SK-N-SH (cell line): ENCODE data around the gene BCAR3. TPM values are rescaled to one million over a fixed set of nuclear protein-coding genes. Genes with fewer than 3 reads are reported as not detected.

Source experiments
- CTCF ChIA-PET: fragments of 300-600, 350-600 bp; formaldehyde crosslinking; extraction: SDS; loops from one replicate; lab custom pipeline; 2021; lab: Yijun Ruan, JAX
- POLR2A ChIA-PET: fragments of 350-600 bp; sonication (Branson Sonifier 250); formaldehyde crosslinking; extraction: SDS; loops from one replicate; lab custom pipeline; 2020; ENCODE audit warnings: antibody characterized with exemption, inconsistent platforms; lab: Yijun Ruan, JAX
- DNase-seq: peaks from one replicate; pipeline ENCODE4 v3.0.0; 2012
- H2AFZ ChIP-seq: fragments of 200-600 bp; sonication (generic); 2 replicates; pipeline ENCODE4 v1.8.1; 2016; ENCODE audit warnings: antibody characterized with exemption, mild to moderate bottlenecking, low read depth
- H3F3A ChIP-seq: fragments of 200-600 bp; sonication (generic); replicated peaks from 2 replicates; pipeline ENCODE3; 2016; ENCODE audit warnings: antibody characterized with exemption, mild to moderate bottlenecking; ENCODE audit not compliant: insufficient read depth
- H3K27ac ChIP-seq, 2 experiments: fragments of 200-500 bp in 1 of 2; fragments of 200-600 bp in 1 of 2; sonication (Bioruptor generic) in 1 of 2; sonication (generic), shearing (Covaris generic) in 1 of 2; 2 replicates each; pipeline versions ENCODE4 v1.5.1 to v1.6.1; 2014 to 2016; ENCODE audit warnings: low read depth in 2 of 2, inconsistent platforms in 1 of 2, low read length in 1 of 2, mild to moderate bottlenecking in 1 of 2, mixed read lengths in 1 of 2
- H3K27me3 ChIP-seq: fragments of 200-600 bp; sonication (generic), shearing (Covaris generic); 2 replicates; pipeline ENCODE4 v1.6.1; 2016; ENCODE audit warnings: mixed run types; ENCODE audit not compliant: insufficient read depth
- H3K36me3 ChIP-seq, 2 experiments: fragments of 200-500 bp in 1 of 2; fragments of 200-600 bp in 1 of 2; sonication (Bioruptor generic) in 1 of 2; sonication (generic) in 1 of 2; replicated peaks in 1 of 2; 2 replicates each; pipeline versions ENCODE3 to v1.5.1; 2014 to 2016; ENCODE audit warnings: low read length in 1 of 2, mild to moderate bottlenecking in 1 of 2; ENCODE audit not compliant: insufficient read depth in 2 of 2, control insufficient read depth in 1 of 2
- H3K4me1 ChIP-seq, 2 experiments: fragments of 200-500 bp in 1 of 2; fragments of 200-600 bp in 1 of 2; sonication (Bioruptor generic) in 1 of 2; sonication (generic), shearing (Covaris generic) in 1 of 2; 2 replicates each; pipeline versions ENCODE4 v1.5.1 to v1.6.1; 2014 to 2016; ENCODE audit warnings: low read depth in 1 of 2, low read length in 1 of 2, mixed run types in 1 of 2; ENCODE audit not compliant: insufficient read depth in 2 of 2, control insufficient read depth in 1 of 2
- H3K4me2 ChIP-seq: fragments of 200-600 bp; sonication (generic), shearing (Covaris generic); 2 replicates; pipeline ENCODE4 v1.6.1; 2017; ENCODE audit warnings: mixed run types
- H3K4me3 ChIP-seq, 2 experiments: fragments of 200-500 bp in 1 of 2; fragments of 200-600 bp in 1 of 2; sonication (Bioruptor generic) in 1 of 2; sonication (generic), shearing (Covaris generic) in 1 of 2; 2 replicates each; pipeline versions ENCODE4 v1.5.1 to v1.8.1; 2014 to 2016; ENCODE audit warnings: low read depth in 2 of 2, inconsistent platforms in 1 of 2, low read length in 1 of 2, mild to moderate bottlenecking in 1 of 2, mixed read lengths in 1 of 2, moderate library complexity in 1 of 2
- H3K79me2 ChIP-seq: fragments of 200-600 bp; sonication (generic); 2 replicates; pipeline ENCODE4 v1.8.1; 2017; ENCODE audit warnings: mild to moderate bottlenecking; ENCODE audit not compliant: insufficient read depth
- H3K9ac ChIP-seq: fragments of 200-600 bp; sonication (generic); 2 replicates; pipeline ENCODE4 v1.6.1; 2017; ENCODE audit warnings: mixed run types
- H3K9me2 ChIP-seq: fragments of 200-600 bp; sonication (generic); 2 replicates; pipeline ENCODE4 v1.6.1; 2017; ENCODE audit warnings: mixed run types
- H3K9me3 ChIP-seq: fragments of 200-600 bp; sonication (generic); 2 replicates; pipeline ENCODE4 v1.6.1; 2017; ENCODE audit warnings: mixed run types, mild to moderate bottlenecking, moderate library complexity
- H4K20me1 ChIP-seq: fragments of 200-600 bp; sonication (generic); 2 replicates; pipeline ENCODE4 v1.6.1; 2017; ENCODE audit warnings: mild to moderate bottlenecking, mixed run types; ENCODE audit not compliant: insufficient read depth
- CHD2 ChIP-seq: fragments of 150-350 bp; IDR thresholded peaks from 2 replicates; pipeline ENCODE4 v1.6.1; 2018; ENCODE audit warnings: low read length; ENCODE audit not compliant: partially characterized antibody
- CTCF ChIP-seq: fragments of 200-600 bp; sonication (generic); IDR thresholded peaks from 2 replicates; pipeline ENCODE4 v1.6.1; 2017; ENCODE audit warnings: antibody characterized with exemption, mild to moderate bottlenecking, moderate library complexity
- EP300 ChIP-seq, 2 experiments: IDR thresholded peaks; 2 replicates each; pipeline versions ENCODE4 v1.4.0 to v1.6.1; 2012; ENCODE audit warnings: borderline replicate concordance in 1 of 2, low read depth in 1 of 2, low read length in 1 of 2
- GATA2 ChIP-seq: sonication (generic); formaldehyde crosslinking; IDR thresholded peaks from 2 replicates; pipeline ENCODE4 v1.5.0; 2020; ENCODE audit warnings: mild to moderate bottlenecking, missing genetic modification reagents
- IRF3 ChIP-seq: fragments of 150-350 bp; IDR thresholded peaks from 2 replicates; pipeline ENCODE4 v1.6.1; 2016; ENCODE audit warnings: mild to moderate bottlenecking, low read depth, low read length
- JUND ChIP-seq: IDR thresholded peaks from 2 replicates; pipeline ENCODE4 v1.4.0; 2012
- MAX ChIP-seq: IDR thresholded peaks from 2 replicates; pipeline ENCODE4 v1.4.0; 2012; ENCODE audit warnings: low read depth
- PBX3 ChIP-seq: IDR thresholded peaks from 2 replicates; pipeline ENCODE4; 2012
- RAD21 ChIP-seq: IDR thresholded peaks from 2 replicates; pipeline ENCODE4 v1.6.1; 2012; ENCODE audit warnings: mild to moderate bottlenecking, low read length
- RCOR1 ChIP-seq: fragments of 150-350 bp; IDR thresholded peaks from 2 replicates; pipeline ENCODE4 v1.6.1; 2017; ENCODE audit warnings: antibody characterized with exemption, low read length
- REST ChIP-seq: IDR thresholded peaks from 2 replicates; pipeline ENCODE4 v1.6.1; 2012; ENCODE audit warnings: mild to moderate bottlenecking, low read depth, low read length, moderate library complexity
- RFX5 ChIP-seq: IDR thresholded peaks from 2 replicates; pipeline ENCODE4 v1.6.1; 2012; ENCODE audit warnings: mild to moderate bottlenecking, improper control_type of control experiment, low read length
- RXRA ChIP-seq: IDR thresholded peaks from 2 replicates; pipeline ENCODE4 v1.4.0; 2012; ENCODE audit warnings: low read depth, mild to moderate bottlenecking, borderline replicate concordance
- TCF12 ChIP-seq: IDR thresholded peaks from 2 replicates; pipeline ENCODE4 v1.4.0; 2012
- TEAD4 ChIP-seq: IDR thresholded peaks from 2 replicates; pipeline ENCODE4 v1.4.0; 2012; ENCODE audit warnings: mild to moderate bottlenecking, borderline replicate concordance; ENCODE audit not compliant: insufficient read depth
- polyA plus RNA-seq, 3 experiments: library from polyadenylated mRNA; depleted of rRNA; stranded (reverse); fragments of >200 nt; gene quantifications; 2 replicates each; pipeline ENCODE4 v1.2.3, GENCODE V29; 2012

The BCAR3 gene
- polyA plus RNA-seq, 1 of the 3 experiments (the other 2 are of a cell fraction), result 58.4 TPM

- no peak overlapping the region for H3K4me3 ChIP-seq
- no peaks in the 10 kb centered on the region for H3K27me3 ChIP-seq
- no peaks in the 10 kb centered on the region; a peak in 2 of 4 replicates for H3K4me1 ChIP-seq
- TF ChIP-seq MAX, result no peak
- TF ChIP-seq IRF3, result no peak
- no peak for TF ChIP-seq RXRA
- no peak for TF ChIP-seq RFX5
- no peak for TF ChIP-seq GATA2 (CRISPR knock-in tag)
- TF ChIP-seq RCOR1, result no peak
- TF ChIP-seq JUND, result no peak
- TF ChIP-seq CTCF, result no peak
- TF ChIP-seq TCF12, result no peak
- TF ChIP-seq PBX3, result no peak
- TF ChIP-seq EP300 (IDR thresholded peaks at IDR 0.05; ENCODE audit: borderline replicate concordance in 1 of 2, low read depth in 1 of 2, low read length in 1 of 2), result no peak
- no peak for TF ChIP-seq CHD2
- TF ChIP-seq TEAD4, result no peak
- no peak for TF ChIP-seq RAD21
- no peak for TF ChIP-seq REST
- no peak overlapping the region for H3K4me2 ChIP-seq
- H3K79me2 ChIP-seq, result peaks cover 100% of the 10 kb centered on the region
- H3K9ac ChIP-seq, result no peak overlapping the region
- H3K9me2 ChIP-seq, result no peaks in the 10 kb centered on the region; the same call in 1 of the 2 replicates
- no peak for DNase-seq
- ChIA-PET CTCF (interaction anchor here (1.1 to 1.8 kb wide), 3 partner anchors 8 to 195 kb away, joined by 4 read pairs; no protein-coding TSS in a partner anchor), POLR2A (no interaction called here)
- H3F3A ChIP-seq, result peaks cover 7% of the 10 kb centered on the region
- peaks cover 64% of the 10 kb centered on the region for H4K20me1 ChIP-seq
- H3K9me3 ChIP-seq, result no peaks in the 10 kb centered on the region
- peaks cover 12 to 49% of the 10 kb centered on the region in 2 experiments for H3K36me3 ChIP-seq
- no peak overlapping the region for H3K27ac ChIP-seq
- no peak overlapping the region for H2AFZ ChIP-seq
These were observed 32.4 kb downstream of the BCAR3 start for GRCh38 chr1:93649231-93649630.
